ENCODE results near the gene ATP11C.

Gene ATP11C

DNA sequence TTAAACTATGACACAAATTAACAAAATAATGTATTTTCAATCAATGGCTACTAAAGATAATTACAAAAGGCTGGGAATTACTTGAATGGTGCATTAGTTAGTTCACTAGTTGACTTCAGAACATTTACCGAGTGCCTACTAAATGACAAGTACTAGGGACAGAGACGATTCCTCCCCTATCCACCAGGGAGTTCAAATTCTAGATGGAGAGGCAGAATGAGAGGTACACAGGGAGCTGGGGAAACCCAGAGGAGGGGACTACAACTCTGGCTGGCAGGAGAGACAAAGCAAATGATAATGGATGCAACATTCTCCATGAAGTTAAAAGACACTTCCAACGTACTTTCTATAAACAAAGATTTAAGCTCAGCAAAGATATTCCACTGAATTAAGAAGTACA is 181.8 kb downstream of the ATP11C start:
- H3K4me1 Mint-ChIP-seq, result no peaks in the 10 kb centered on the region
- H3K27ac Mint-ChIP-seq, result no peak overlapping the region
- H3K36me3 Mint-ChIP-seq (ENCODE audit: low read depth), result peaks cover 44% of the 10 kb centered on the region
- no peaks in the 10 kb centered on the region for H3K27me3 Mint-ChIP-seq (ENCODE audit: low read depth)
- no peak overlapping the region for H3K4me3 Mint-ChIP-seq
- TF ChIP-seq, protein P1, sequence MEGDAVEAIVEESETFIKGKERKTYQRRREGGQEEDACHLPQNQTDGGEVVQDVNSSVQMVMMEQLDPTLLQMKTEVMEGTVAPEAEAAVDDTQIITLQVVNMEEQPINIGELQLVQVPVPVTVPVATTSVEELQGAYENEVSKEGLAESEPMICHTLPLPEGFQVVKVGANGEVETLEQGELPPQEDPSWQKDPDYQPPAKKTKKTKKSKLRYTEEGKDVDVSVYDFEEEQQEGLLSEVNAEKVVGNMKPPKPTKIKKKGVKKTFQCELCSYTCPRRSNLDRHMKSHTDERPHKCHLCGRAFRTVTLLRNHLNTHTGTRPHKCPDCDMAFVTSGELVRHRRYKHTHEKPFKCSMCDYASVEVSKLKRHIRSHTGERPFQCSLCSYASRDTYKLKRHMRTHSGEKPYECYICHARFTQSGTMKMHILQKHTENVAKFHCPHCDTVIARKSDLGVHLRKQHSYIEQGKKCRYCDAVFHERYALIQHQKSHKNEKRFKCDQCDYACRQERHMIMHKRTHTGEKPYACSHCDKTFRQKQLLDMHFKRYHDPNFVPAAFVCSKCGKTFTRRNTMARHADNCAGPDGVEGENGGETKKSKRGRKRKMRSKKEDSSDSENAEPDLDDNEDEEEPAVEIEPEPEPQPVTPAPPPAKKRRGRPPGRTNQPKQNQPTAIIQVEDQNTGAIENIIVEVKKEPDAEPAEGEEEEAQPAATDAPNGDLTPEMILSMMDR (IDR thresholded peaks at IDR 0.05; ENCODE audit: unreplicated experiment in 3 of 3), result no peak
- H3K9me3 Mint-ChIP-seq, result peaks cover 32% of the 10 kb centered on the region

DNA sequence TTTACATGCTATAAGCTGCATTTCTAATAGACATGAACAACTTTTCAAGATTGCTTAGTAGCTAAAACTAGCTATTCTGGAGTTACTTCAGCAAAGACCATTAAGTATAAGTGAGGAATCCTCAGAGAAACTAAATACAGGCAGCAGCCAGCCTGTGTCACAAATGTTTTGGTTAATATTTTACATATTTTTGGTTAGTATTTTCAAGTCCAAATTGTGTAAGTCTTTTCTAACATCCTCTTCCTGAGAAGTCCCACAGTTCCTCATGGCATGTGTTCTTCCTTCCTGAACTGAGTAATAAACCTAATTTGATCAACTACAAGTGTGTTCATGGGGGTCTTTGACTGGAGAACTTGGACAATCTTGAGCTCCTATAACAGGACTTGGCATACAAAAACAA is 182.5 kb downstream of the ATP11C start:
- no peaks in the 10 kb centered on the region for H3K27me3 Mint-ChIP-seq (ENCODE audit: low read depth)
- peaks cover 38% of the 10 kb centered on the region for H3K36me3 Mint-ChIP-seq (ENCODE audit: low read depth)
- no peaks in the 10 kb centered on the region for H3K4me1 Mint-ChIP-seq
- peaks cover 25% of the 10 kb centered on the region for H3K9me3 Mint-ChIP-seq
- H3K27ac Mint-ChIP-seq, result no peak overlapping the region
- H3K4me3 Mint-ChIP-seq, result no peak overlapping the region
- TF ChIP-seq, protein P1 (IDR thresholded peaks at IDR 0.05; ENCODE audit: unreplicated experiment in 3 of 3), result no peak

DNA sequence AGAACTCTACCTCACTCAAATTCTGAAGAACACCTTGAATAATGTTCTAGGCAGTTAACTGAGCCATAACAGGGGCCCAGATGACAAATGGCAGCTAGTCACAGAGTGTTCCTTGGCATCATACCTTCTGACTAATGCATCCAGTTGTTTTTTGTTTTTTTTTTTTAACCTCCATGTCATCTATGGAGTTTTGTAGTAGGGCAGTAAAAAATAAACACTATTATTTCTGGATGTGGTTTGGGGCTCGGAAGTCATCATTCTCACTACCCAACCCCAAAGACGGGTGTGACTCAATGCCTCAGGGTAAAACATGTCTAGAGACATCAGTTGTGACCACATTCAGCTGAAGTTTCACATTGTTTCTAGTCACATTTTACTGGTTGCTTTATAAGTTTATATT is 193.7 kb downstream of the ATP11C start:
- Mint-ChIP-seq H3K9me3 (no peaks in the 10 kb centered on the region), H3K4me1 (no peaks in the 10 kb centered on the region), H3K36me3 (ENCODE audit: low read depth) (peaks cover 12% of the 10 kb centered on the region), H3K27ac (no peak overlapping the region), H3K4me3 (no peak overlapping the region), H3K27me3 (ENCODE audit: low read depth) (no peaks in the 10 kb centered on the region)
- TF ChIP-seq, protein P1 (IDR thresholded peaks at IDR 0.05; ENCODE audit: unreplicated experiment in 3 of 3), result no peak

DNA sequence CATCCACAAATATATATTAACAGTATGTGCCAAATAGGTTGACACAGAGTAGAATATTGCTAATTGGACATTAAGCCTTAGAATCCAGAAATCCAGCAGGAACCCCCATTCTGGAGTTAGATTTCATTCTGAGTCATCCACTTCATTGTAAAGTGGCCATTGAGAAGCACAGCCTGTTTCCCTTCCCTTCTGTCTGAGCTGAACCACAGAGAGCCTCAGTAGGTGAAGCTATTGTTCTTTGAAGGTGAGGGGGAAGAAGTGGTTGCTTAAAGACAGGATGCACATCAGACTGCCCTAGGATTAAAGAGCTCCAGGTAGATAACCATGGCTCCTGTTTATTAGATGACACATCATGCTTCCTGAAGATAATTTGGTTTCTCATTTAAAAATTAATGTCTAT is 194.3 kb downstream of the ATP11C start:
- Mint-ChIP-seq H3K27ac (no peak overlapping the region), H3K36me3 (ENCODE audit: low read depth) (peaks cover 12% of the 10 kb centered on the region), H3K4me1 (no peaks in the 10 kb centered on the region), H3K4me3 (no peak overlapping the region), H3K9me3 (no peaks in the 10 kb centered on the region), H3K27me3 (ENCODE audit: low read depth) (no peaks in the 10 kb centered on the region)
- TF ChIP-seq, protein P1 (IDR thresholded peaks at IDR 0.05; ENCODE audit: unreplicated experiment in 3 of 3), result no peak

DNA sequence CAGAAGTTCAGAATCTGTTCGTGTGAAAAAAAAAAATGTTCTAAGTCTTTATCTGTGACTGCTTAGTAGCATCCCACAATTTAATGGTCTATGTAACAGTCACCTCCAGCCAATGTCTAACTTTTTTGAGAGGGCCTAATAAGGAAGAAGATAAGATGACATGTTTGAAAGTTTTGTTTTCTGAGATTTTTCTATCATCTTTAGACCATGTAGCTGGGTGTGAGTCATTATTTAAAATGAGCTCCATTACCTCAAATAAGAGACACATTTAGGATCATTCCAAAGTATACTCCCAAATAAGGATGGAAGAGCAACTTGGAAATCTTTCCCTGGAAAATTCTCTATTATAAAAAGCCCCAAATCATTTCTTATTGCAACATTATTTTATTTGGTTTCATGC is 196.7 kb downstream of the ATP11C start:
- H3K27me3 Mint-ChIP-seq (ENCODE audit: low read depth), result no peaks in the 10 kb centered on the region
- H3K27ac Mint-ChIP-seq, result no peak overlapping the region
- H3K4me1 Mint-ChIP-seq, result no peaks in the 10 kb centered on the region
- peaks cover 17% of the 10 kb centered on the region for H3K36me3 Mint-ChIP-seq (ENCODE audit: low read depth)
- no peaks in the 10 kb centered on the region for H3K9me3 Mint-ChIP-seq
- TF ChIP-seq, protein P1 (IDR thresholded peaks at IDR 0.05; ENCODE audit: unreplicated experiment in 3 of 3), result no peak
- no peak overlapping the region for H3K4me3 Mint-ChIP-seq

DNA sequence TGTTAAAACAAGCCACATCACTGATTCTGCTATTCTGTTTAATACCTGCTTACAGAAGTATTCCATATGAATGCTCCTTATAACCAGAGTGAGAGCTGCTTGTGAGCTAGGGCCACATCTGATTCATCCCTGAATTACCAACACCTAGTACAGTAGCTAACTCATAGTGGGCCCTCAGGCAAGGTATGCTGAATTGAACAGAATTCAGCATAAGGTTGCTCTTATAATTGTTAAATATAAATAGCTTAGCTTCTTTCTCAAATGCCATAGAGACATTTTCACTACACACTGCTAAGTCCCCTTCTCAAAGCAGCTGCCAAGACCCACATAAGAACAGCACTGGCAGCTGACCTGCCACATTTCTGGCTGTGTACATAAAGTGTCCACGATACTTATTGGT is 197.9 kb downstream of the ATP11C start:
- H3K36me3 Mint-ChIP-seq (ENCODE audit: low read depth), result peaks cover 14% of the 10 kb centered on the region
- H3K27me3 Mint-ChIP-seq (ENCODE audit: low read depth), result no peaks in the 10 kb centered on the region
- H3K27ac Mint-ChIP-seq, result no peak overlapping the region
- TF ChIP-seq, protein P1 (IDR thresholded peaks at IDR 0.05; ENCODE audit: unreplicated experiment in 3 of 3), result no peak
- H3K4me1 Mint-ChIP-seq, result no peaks in the 10 kb centered on the region
- H3K4me3 Mint-ChIP-seq, result no peak overlapping the region
- no peaks in the 10 kb centered on the region for H3K9me3 Mint-ChIP-seq
